K562 (cell line): Measurements from ENCODE around the gene RNFT1. TPM values are rescaled to one million over a fixed set of nuclear protein-coding genes. Genes with fewer than 3 reads are reported as not detected.
A peak's percentile ranks its signal among the peaks of the same experiment; 100 is the strongest.

Experiments used
- AFF4 ChIP-seq: sonication (generic); formaldehyde crosslinking; IDR thresholded peaks from 2 replicates; pipeline ENCODE4 v1.8.0; 2023; ENCODE audit warnings: mild to moderate bottlenecking, missing genetic modification reagents
- EHMT2 ChIP-seq: fragments of 450-650 bp; IDR thresholded peaks from 2 replicates; pipeline ENCODE4 v1.6.1; 2018; ENCODE audit warnings: antibody characterized with exemption
- EP300 ChIP-seq: IDR thresholded peaks from 2 replicates; pipeline ENCODE4 v1.6.1; 2012; ENCODE audit warnings: low read length, improper control_type of control experiment
- HDAC3 ChIP-seq: fragments of 450-650 bp; IDR thresholded peaks from 2 replicates; pipeline ENCODE4 v1.6.1; 2018; ENCODE audit warnings: borderline replicate concordance, mild to moderate bottlenecking, moderate library complexity; ENCODE audit not compliant: partially characterized antibody
- HINFP ChIP-seq: fragments of 450-650 bp; conservative IDR thresholded peaks from 2 replicates; pipeline ENCODE4 v1.6.1; 2016; ENCODE audit warnings: missing genetic modification characterization, low read depth, mild to moderate bottlenecking, control low read depth, missing compliant biosample characterization
- KAT2B ChIP-seq: IDR thresholded peaks from one replicate; pipeline ENCODE4 v1.6.1; 2012; ENCODE audit warnings: low read depth, mild to moderate bottlenecking, control low read depth, inconsistent platforms, low read length, moderate library complexity
- MEIS2 ChIP-seq: fragments of 450-650 bp; IDR thresholded peaks from 2 replicates; pipeline ENCODE4 v1.6.1; 2014; ENCODE audit warnings: mild to moderate bottlenecking; ENCODE audit not compliant: partially characterized antibody
- NR2C1 ChIP-seq, 2 experiments: fragments of 450-650 bp; IDR thresholded peaks; 2 replicates each; pipeline ENCODE4 v1.6.1; 2017; ENCODE audit warnings: mild to moderate bottlenecking in 2 of 2, antibody characterized with exemption in 1 of 2, inconsistent platforms in 1 of 2, missing compliant biosample characterization in 1 of 2, missing genetic modification characterization in 1 of 2
- RAD21 ChIP-seq, 2 experiments: fragments of 250-450 bp in 1 of 2; fragments of 450-650 bp in 1 of 2; sonication (Bioruptor Pico) in 1 of 2; formaldehyde crosslinking in 1 of 2; IDR thresholded peaks in 1 of 2; conservative IDR thresholded peaks in 1 of 2; 2 replicates each; pipeline versions ENCODE4 v1.4.0 to v1.8.0; 2020 to 2022; ENCODE audit warnings: mild to moderate bottlenecking in 2 of 2, moderate library complexity in 1 of 2
- RB1 ChIP-seq: fragments of 450-650 bp; IDR thresholded peaks from 2 replicates; pipeline ENCODE4 v1.6.1; 2017; ENCODE audit warnings: low read depth, mild to moderate bottlenecking
- SNIP1 ChIP-seq: fragments of 450-650 bp; IDR thresholded peaks from 2 replicates; pipeline ENCODE4 v1.7.1; 2017; ENCODE audit warnings: low read depth, mild to moderate bottlenecking
- ZC3H11A ChIP-seq: IDR thresholded peaks from 2 replicates; pipeline ENCODE4 v1.6.1; 2012; ENCODE audit warnings: low read depth, low read length, improper control_type of control experiment
- ZFP36 ChIP-seq: fragments of 150-350 bp; IDR thresholded peaks from 2 replicates; pipeline ENCODE4 v1.6.1; 2018; ENCODE audit warnings: low read length, low read depth; ENCODE audit not compliant: partially characterized antibody
- ZFP91 ChIP-seq: sonication (generic); formaldehyde crosslinking; IDR thresholded peaks from 2 replicates; pipeline ENCODE4 v1.8.0; 2022; ENCODE audit warnings: mild to moderate bottlenecking, missing genetic modification reagents
- ZNF133 ChIP-seq: fragments of 250-450 bp; sonication (Bioruptor Pico); IDR thresholded peaks from 2 replicates; pipeline ENCODE4 v1.4.0; 2020; ENCODE audit warnings: mild to moderate bottlenecking
- ZNF655 ChIP-seq: fragments of 250-450 bp; sonication (Bioruptor Pico); IDR thresholded peaks from 2 replicates; pipeline ENCODE4 v1.5.0; 2021
- polyA plus RNA-seq, 8 experiments: library from polyadenylated mRNA; depleted of rRNA in 4 of 8; stranded (reverse) in 5 of 8; unstranded in 3 of 8; fragments of >200 nt; fragmentation: Nextera tagmentation in 2 of 8; fragmentation: Illumina TruSeq in 1 of 8; extraction: Ambion mirVana in 2 of 8; extraction: Trizol in 1 of 8; gene quantifications; 2 replicates each; pipeline versions ENCODE4 v1.2.1 to v1.2.3, GENCODE V29; 2011 to 2014; ENCODE audit warnings: inconsistent platforms in 1 of 8, missing spikeins in 1 of 8
- total RNA-seq, 7 experiments: library from RNA; depleted of rRNA in 6 of 7; stranded (reverse); fragments of >200 nt in 6 of 7; fragmentation: Illumina TruSeq in 2 of 7; extraction: Trizol in 2 of 7; gene quantifications; 2 replicates each; pipeline versions ENCODE4 v1.2.1 to v1.2.3, GENCODE V29; 2011 to 2021; ENCODE audit warnings: low replicate concordance in 1 of 7
- TF ChIP-seq, protein P1 (sequence below): fragments of 450-650 bp; formaldehyde crosslinking; IDR thresholded peaks from 2 replicates; pipeline ENCODE4 v1.4.0; 2022; ENCODE audit warnings: missing genetic modification characterization

RNFT1 gene
- total and polyA plus RNA-seq, 9 of the 15 experiments (the other 6 are each of a cell fraction or from before 2014, with no cell fraction given) = 15.8 to 61.3 (median 23.5) TPM

GRCh38 chr17:59964482-59965328 is at the start of gene RNFT1 (continued):
- TF ChIP-seq ZFP91 = no peak
- TF ChIP-seq HINFP = no peak
- no peak for TF ChIP-seq KAT2B
- no peak for TF ChIP-seq ZNF133 (CRISPR knock-in tag)
- no peak for TF ChIP-seq RAD21 (CRISPR knock-in tag; conservative IDR thresholded peaks at IDR 0.05 in 1 of 2, IDR thresholded peaks at IDR 0.05 in 1 of 2)
- peak; percentile 71 for TF ChIP-seq RB1
- peak; percentile 75 for TF ChIP-seq NR2C1 (IDR thresholded peaks at IDR 0.05)
- TF ChIP-seq NR2C1 (tag; IDR thresholded peaks at IDR 0.05) = peak; percentile 63; the same call in 1 of the 2 replicates
- TF ChIP-seq AFF4 (CRISPR knock-in tag) = no peak
- no peak for TF ChIP-seq ZFP36
- no peak; the same call in 1 of the 2 replicates for TF ChIP-seq EP300
- TF ChIP-seq ZC3H11A = no peak
- TF ChIP-seq, protein P1, sequence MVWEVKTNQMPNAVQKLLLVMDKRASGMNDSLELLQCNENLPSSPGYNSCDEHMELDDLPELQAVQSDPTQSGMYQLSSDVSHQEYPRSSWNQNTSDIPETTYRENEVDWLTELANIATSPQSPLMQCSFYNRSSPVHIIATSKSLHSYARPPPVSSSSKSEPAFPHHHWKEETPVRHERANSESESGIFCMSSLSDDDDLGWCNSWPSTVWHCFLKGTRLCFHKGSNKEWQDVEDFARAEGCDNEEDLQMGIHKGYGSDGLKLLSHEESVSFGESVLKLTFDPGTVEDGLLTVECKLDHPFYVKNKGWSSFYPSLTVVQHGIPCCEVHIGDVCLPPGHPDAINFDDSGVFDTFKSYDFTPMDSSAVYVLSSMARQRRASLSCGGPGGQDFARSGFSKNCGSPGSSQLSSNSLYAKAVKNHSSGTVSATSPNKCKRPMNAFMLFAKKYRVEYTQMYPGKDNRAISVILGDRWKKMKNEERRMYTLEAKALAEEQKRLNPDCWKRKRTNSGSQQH (CRISPR knock-in tag) = no peak
- TF ChIP-seq EHMT2 = no peak
- TF ChIP-seq ZNF655 (CRISPR knock-in tag) = no peak
- peak; percentile 98 for TF ChIP-seq SNIP1
- peak; percentile 34 for TF ChIP-seq MEIS2
- TF ChIP-seq HDAC3 = peak; percentile 89
